GM21515 (cell line): ENCODE measurements around the gene SERINC2.

Experiments used
- ATAC-seq: cut with Tn5 transposase; IDR thresholded peaks from one replicate; pipeline ENCODE4 v1.9.1; 2021; ENCODE audit not compliant: unreplicated experiment

SERINC2 gene

DNA sequence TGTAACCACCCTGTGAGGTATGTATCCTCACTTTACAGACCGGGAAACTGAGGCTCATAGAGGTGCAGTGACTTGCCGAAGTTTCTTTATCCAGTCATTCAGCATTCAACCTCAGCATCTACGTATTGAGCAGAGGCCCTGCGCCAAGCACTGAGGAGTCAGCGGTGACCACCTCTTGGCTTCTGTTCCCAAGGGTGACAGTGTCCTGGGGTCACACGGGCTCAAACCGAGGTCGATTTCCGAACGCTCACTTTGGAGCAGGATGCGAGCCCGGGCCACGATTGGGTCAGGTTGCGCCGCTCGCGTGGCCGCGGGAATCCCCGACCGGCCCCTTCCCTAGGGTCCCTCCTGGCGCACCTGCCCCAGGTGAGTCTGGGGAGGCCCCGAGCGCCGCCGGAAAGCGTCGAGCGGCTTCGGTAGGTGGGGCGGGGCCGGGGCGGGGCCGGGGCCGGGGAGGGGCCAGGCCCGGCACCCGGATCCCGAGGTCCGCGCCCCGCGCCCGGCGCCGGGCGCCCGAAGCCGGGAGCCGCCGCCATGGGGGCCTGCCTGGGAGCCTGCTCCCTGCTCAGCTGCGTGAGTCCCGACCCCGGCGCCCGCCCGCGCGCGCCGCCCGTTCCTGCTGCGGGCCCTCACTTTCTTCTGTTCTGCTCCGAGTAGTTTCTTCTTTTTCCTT is at the start of gene SERINC2:
Gene SERINC2, plus strand, starts transcription at position 482 of the 673 bp plus-strand sequence. Its CDS starts 53 bp downstream, at position 535.
- ATAC-seq, result no peak

DNA sequence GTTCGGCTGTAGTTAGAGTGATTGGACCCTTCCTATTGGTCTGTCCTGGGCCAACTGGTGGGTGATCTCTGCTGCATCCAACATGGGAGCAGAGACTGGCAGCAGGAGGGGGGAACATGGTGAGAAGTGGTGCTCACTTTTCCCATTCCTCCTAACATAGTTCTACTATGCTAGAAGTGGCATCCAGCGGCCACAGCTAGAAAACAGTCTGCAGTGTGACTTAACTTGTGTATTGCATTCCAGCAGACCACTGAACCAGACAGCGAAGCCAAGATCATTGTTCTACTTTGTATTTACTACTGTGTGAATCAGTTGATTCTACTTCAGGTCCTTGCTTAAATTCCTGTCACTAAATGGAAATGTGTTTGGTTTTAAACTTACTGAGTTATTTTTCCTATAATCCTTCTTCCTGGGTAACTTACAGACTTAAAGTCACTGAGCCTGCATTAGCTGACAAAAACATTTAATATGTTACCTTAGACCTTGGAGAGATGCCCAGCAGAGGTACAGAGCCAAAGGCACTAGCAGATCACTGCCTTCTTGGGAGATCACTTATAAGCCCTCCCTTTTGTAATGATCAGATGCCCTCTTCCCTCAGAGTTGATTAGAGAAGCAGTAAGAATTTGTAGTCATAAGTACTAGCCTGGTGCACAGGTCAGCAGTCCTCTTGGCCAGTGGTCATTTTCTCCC is 48.3 kb upstream of the SERINC2 start:
- no peak for ATAC-seq

DNA sequence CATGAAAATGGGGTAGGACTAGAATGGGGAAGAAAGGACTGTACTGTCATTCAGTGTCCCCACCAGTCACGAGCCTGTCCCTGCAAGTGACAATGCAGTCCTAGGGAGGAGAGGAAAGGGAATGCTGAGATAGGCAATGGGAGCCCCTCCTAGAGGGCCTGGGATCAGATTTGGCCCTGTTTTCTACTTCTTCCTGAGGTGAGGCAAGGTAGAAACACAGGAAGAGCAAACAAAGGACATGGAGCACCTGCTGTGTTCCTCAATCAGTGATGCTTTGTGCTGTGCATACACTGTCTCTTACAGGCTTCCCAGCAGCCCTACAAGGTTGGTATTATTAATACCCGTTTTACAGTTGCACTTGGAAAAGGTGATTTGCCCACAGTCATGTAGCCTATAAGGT is 46.2 kb upstream of the SERINC2 start:
- no peak for ATAC-seq

DNA sequence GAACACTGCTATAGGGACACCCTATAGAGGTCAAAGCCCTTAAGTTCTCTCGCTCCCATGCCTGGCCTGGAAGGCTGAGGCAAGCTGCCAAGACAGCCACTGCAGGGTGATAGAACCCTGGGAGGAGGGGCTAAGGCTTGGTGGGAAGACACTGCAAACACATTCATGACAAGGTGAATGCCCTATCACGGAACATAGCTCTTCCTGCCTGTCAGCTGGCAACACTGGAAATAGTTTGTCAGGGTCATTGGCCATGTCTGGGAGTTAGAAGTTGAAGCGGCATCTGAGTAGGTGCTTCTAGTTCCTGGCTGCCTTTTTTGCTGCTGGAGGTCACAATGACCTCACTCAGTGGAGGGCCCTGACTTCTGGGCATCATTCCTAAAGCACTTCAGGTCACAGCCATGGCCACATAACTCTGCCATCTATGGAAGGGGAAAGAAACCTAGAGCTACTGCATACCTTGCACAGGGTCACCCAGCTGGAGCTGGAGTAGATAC is 44.4 kb upstream of the SERINC2 start:
- no peak for ATAC-seq

DNA sequence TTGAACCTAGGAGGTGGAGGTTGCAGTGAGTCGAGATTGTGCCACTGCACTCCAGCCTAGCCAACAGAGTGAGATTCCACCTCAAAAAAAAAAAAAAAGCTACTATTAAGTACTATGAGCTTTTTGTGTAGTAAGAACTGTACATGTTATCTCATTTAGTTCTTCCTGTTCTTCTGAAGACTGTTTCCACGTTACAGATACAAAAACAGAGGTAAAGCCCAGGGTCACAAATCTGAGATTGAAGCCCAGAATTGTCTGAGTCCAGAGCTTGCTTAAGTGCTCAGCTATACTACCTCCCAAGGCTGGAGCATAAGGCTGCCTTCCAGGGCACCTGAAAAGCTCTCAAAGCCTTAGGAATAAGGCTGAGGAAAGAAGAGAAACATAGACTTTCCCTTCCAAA is 43.0 kb upstream of the SERINC2 start:
- ATAC-seq, result no peak

DNA sequence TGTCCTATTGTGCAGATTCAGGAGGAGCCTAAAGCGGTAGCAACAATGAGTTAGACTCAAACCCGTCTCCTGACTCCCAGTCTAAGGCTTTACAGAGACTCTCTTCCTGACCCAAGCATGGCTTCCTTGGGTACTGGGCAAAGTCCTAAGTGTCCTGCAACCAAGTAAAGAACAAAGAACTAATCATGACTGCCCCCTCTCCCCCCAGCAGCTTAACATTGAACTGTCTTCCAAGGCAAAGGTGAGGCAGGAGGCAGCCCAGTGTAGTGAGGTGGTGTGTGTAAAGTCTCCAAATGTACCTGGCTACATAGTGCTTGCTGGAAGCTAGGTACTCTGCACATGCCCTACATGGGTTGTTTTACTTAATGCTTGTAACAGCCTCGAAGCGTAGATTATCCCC is 42.4 kb upstream of the SERINC2 start:
- ATAC-seq, result no peak

DNA sequence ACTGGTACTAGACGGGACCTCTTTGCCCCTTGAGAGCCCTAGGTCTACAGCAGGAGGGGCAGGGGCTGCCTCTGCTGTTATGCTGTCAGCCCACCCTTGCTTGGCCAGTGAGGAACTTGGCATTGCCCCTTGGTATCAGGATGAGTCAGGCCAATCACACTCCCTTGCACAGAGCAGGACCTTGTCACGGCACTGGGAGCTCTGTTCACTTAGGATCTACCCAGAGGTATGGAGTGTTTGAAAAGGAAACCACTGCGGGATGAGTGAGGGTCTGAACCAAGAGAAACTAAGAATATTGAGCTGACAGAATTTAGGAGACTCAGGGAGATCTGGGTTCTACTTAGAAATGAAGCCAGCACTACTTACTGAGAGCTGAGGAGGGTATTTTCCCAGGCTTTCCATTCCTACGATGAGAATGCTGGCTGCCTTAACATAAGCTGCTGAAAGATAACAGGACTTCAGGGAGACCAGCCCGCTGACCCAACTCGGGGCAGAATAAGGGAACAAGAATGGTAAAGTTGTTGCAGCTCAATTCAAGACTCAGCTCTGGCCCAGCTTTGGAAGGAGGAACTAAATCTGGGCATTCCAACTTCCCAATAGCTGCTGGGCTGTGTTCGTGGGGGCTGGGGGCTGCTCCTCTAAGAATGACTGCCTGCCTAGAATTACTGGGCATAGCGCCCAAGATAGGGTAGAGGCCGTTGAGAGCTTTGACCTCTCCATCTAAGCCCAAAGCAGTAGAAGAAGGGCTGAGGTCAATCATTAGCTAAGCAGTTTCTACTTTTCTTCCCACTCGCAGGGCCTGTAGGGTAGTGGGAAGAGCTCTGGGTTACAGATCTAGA is 41.7 kb upstream of the SERINC2 start:
- ATAC-seq, result no peak

DNA sequence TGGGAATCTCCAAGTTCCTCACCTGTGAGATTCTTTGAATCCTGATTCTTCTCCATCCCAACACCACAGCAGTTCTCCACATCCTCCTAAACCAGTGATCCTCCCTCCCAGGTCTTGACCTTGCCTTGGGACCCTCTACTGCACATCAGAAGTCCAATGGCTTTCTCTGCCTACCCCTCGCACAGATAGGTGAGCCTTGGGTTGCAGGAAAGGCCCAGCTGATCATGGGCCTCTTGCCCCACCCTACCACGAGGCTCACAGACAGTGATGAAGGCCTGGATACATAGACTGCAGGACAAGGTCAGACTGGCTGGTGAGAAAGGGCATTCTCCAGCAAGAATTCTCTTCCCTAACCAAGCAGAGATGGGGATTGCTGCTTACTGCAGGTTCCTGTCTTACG is 41.0 kb upstream of the SERINC2 start:
- ATAC-seq, result no peak

DNA sequence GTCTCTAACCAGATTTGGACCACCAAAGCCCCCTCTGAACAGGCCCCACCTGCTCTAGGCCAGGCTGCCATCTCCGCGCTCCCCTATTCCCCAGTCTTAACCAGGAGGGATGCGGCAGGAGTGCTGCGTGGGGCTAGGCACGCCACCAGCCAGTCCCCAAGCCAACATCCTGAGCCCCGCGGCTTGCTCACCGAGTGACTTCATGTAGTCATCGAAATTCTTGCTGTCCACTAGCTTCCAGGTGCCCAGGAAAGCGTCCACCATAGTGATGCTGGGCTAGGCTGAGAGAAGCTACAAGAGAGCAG is 40.3 kb upstream of the SERINC2 start:
- ATAC-seq, result no peak

DNA sequence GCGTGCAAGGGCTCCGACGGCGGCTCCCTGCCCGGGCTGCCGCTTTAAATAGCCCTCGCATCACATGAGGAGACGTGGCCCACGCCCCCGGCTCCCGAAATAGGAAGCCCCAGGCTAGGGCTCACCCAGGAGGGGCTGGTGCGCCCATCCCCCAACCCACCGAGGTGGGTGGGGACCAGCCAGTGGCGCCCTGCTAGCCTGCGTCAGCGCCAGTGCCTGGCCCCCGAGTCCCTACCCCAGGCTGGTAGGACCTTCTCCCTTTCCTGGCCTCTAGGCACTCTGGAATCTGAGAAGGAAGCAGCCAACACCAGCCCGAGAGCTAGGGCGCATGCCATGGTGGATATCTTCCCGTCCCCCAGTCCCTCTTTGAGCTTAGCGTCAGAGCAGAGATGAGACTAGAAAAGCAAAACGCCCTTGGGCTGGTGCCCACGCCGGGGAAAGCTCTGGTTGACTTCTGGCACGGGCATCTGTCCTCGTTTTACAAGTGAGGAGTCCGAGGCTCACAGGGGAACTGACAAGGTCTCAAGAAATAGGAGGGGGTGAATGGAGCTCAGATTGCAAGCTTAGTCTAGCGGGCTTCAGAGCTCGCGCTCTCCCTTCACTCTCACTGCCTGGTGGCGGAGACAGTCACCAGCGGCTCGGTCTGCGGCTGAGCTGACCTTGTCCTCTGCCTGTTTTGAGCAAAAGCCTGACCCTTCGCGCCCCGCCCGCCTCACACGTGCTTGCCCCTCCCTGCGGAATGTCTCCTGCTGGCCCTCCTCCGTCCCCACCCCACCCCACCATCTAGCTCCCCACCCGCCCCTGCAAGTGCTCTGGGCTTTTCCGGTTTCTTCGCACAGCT is 39.7 kb upstream of the SERINC2 start, which contains the start of gene FABP3:
Gene FABP3, minus strand, starts transcription at position 21 of the 841 bp plus-strand sequence. CDS start 62 bp downstream, outside the sequence.
- ATAC-seq, result no peak

DNA sequence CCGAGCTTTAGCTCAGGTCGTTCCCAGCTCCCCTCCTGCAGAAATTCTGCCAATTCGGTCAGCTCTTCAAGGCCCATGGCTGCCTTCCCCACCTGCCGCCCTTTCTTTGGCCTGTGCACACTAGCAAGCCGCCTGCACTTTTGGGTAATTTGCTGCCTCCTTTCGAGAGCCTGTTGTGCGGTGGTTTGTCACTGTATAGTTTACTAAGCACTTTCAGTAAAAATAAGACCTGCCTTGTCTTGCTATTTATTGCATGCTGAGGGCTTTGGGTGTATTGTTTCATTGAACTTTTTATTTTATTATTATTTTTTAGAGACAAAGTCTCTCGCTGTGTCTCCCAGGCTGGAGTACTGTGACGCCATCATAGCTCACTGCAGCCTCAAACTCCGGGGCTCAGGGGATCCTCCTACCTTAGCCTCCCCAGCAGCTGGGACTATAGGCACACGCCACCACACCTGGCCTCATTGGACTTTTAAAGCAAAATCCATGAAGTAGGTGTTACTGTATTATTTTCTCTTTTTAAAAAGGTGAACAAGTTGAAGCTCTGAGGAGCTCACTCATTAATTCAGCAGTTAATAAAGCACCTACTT is 39.0 kb upstream of the SERINC2 start:
- ATAC-seq, result no peak

DNA sequence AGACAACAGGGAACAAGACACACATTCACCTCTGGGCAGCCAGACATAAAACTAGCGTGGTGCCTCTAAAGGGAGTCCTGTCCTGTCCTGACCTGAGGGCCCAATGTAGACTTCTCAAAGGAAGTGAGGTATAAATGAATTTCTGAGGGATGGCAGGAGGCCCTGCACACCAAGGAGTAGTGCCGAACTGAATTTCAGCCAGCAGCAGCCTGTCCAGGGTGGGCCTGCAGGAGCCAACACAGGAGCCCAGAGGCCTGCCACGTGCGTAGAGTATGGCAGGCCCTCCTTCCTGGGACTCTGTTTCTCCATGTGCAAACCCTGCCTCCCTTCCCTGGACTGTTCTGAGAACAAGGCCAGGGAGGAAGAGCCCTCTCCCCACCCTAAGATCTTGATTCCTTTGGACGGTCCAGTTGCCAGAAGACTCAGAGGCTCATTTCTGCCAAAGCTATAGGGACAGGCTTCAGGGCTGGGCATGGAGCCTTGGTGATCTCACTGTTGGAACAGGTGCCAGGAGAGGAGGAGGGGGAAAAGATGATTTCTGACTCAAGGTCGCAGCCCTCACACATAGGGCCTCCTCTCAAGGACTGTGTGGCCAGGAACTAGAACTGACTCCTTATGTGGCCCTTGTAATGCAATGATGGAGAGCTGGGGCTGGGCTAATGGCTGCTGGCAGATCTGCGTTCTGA is 38.4 kb upstream of the SERINC2 start:
- ATAC-seq, result no peak

DNA sequence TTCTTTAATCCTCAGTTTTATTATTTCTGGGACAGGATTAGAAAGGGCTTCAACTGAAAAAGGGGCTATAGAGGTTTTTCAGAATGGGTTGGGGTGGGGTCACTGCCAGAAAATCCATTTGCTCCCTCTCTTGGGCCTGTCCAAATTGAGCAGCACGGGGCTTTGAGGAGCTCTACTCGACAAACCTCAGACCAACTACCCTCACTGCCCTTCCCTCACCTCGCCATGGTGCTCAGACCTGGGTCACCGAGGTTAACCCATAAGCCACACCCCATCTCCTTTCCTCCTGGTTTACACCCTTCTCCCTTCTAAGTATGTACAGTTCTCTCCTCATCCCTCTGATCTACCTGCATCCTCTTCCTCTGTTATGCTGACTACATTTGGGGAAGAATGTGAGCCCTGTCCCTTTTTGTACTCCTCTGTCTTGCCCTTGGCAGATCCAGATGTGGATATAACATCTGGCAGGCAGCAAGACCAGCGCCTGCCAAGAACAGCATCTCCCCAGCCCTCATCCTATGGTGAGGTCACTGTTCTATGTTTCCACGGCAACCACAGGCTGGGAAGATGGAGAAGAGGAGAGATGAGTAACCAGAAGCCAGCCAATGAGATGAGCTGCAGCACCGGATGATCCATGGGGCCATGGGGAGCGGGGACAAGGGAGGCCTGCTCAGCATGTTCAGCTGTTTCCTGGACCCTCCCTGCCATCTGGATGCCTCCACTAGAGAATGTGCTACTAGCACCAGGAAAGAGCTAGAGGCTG is 36.5 kb upstream of the SERINC2 start:
- no peak for ATAC-seq

DNA sequence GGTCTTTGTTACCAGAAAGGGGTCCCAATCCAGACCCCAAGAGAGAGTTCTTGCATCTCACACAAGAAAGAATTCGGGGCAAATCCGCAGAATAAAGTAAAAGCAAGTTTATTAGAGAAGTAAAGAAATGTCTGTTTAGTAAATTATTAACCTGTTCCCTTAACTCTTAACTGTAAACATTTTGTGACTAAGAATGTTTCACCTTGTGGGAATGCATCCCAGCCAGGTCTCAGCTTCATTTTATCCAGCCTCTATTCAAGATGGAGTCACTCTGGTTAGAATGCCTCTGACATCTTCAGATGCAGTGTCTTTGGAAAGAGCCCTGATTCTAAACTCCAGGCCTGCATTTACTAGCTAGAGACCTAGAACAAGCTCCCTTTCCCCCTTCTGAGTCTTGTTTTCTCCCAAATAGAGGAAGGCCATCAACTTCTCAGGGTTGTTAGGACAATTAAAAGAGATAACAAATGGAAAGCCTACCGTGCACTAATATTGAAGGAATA is 35.6 kb upstream of the SERINC2 start:
- ATAC-seq, result no peak

DNA sequence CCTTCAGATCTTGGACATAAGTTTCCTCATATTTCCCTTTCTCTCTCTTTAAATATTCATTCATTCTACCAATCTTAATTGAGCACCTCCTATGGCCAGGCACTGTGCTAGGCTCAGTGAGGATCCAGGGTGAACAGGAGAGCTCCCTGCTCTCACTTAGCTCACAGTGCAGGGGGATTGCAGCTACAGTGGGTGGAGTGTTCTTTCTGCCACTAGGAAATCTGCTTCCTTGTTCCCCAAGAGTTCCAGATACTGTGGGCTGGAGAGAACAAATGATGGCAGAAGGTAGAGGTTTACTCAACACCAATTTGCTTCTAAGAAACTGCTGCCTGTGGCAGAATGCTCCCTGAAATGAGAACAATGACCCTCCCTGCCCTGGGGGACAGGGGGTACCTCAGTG is 35.0 kb upstream of the SERINC2 start:
- no peak for ATAC-seq

DNA sequence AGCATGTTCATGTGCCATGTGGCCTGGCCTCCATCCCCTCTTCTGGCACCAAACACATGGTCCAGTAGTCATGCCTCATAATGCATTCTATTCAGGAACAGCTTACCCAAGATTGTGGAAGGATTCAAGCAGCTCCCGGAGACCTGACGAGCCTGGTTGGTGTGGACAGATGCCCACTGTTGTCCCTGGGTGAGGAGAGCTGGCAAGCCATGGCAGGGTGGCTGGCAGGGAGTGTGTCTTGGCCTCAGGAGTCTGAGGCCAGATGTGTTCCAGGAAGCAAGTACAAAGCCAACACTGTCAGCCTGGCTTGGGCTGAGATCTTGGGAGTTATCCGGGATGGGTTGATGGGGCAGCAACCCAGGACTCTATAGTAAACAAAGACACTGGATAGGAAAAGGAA is 32.8 kb upstream of the SERINC2 start:
- ATAC-seq, result no peak

DNA sequence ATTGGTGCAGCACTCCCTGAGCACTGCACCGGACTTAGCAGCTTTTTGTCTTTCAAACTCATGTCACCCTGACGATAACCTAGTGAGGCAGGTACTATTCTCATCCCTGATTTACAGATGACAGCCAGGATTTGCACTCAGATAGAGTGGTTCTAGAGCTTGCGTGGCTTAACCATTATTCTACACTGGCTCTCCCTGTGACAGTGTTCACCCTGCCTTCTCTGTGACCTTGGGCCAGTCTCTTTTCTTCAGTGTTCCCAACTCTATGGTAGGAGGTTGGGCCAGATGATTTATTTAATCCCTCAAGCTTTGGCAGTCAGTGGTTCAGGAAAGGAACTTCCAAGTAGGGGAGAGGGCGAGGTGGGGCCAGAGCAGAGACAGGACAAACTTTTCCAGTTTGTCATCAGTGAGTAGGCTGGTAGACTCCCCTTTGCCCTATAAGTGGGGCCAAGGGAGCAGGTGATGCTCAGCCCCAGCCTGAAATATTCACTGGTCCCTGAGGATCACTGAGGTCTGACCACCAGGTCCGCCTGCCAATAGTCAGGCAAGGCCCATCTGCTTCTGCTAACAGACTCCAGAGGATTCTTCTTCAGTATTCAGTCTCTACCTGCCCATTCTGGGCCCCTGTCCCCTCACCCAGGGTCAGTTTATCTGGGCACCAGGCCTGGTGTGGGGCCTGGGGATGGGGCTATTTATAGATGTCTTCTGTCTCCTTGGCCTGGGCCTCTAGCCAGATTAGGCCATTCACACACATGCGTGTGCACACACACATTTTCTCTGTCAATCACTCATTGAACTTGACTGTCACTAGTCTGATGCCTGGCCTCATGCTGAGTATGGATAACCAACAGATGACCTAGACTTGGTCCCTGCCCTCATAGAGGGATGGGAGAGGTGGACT is 31.4 kb upstream of the SERINC2 start:
- no peak for ATAC-seq

DNA sequence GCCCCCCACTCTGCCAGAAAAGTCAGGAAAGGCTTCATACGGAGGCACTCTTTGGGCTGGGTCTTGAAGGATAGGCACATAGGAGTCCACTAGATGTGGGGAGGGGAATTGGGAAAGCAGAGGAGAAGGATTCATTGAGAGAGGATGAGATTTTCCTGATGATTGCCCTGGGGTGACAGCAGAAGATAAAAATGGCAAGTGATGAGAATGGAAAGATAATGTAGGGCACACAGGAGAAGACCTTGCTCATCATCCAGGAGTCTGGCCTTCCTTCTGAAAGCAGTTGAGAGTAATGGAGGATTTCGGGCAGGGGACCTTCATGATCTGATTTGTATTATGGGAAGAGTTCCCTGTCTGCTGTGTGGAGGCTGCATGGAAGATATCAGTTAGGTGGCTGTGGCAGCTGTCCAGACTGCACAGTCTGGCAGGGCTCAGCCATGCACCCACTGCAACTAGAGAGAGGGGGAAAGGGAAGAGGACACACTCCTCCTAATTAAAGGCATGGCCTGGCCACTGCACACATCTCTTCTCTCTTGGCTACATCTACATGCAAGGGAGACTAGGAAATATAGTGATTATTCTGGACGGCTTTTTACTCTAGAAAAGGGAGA is 30.5 kb upstream of the SERINC2 start:
- ATAC-seq, result no peak
